IMR-90 (cell line): Measurements from ENCODE around the gene ZNF534. TPM values are rescaled to one million over a fixed set of nuclear protein-coding genes. Genes with fewer than 3 reads are reported as not detected.

Experiments used
- ATAC-seq: fragments of 200-7000 bp; cut with Tn5 transposase; 2 replicates; pipeline ENCODE4 v1.9.1; 2020; ENCODE audit warnings: low read depth, mild to moderate bottlenecking, moderate library complexity
- BruUV-seq: library from RNA; stranded (reverse); fragments of 400-500 nt; replicated peaks from 2 replicates; lab custom pipeline; 2021; lab: Mats Ljungman, UMichigan
- CTCF ChIA-PET: fragments of 300-600 bp; formaldehyde crosslinking; extraction: SDS; loops from one replicate; lab custom pipeline; 2021; ENCODE audit warnings: antibody characterized with exemption; lab: Yijun Ruan, JAX
- POLR2A ChIA-PET: fragments of 300-600 bp; sonication (Branson Sonifier 250); formaldehyde crosslinking; loops from one replicate; lab custom pipeline; 2022; ENCODE audit warnings: antibody characterized with exemption; ENCODE audit not compliant: unreplicated experiment; lab: Charles Lee
- DNase-seq: peaks from one replicate; pipeline ENCODE4 v3.0.0; 2013
- H2AFZ ChIP-seq: replicated peaks from 2 replicates; pipeline ENCODE3; 2013; ENCODE audit warnings: low read length, mild to moderate bottlenecking; ENCODE audit not compliant: poor library complexity
- H2AK5ac ChIP-seq: 2 replicates; pipeline ENCODE4 v1.6.1; 2013; ENCODE audit warnings: low read depth, low read length, inconsistent platforms
- H2AK9ac ChIP-seq: replicated peaks from 2 replicates; pipeline ENCODE3; 2013; ENCODE audit warnings: mild to moderate bottlenecking, low read depth, low read length, moderate library complexity; ENCODE audit not compliant: poor library complexity
- H2BK120ac ChIP-seq: 2 replicates; pipeline ENCODE4 v1.6.1; 2013; ENCODE audit warnings: low read depth, low read length, inconsistent platforms
- H2BK15ac ChIP-seq: 3 replicates; pipeline ENCODE4 v1.6.1; 2013; ENCODE audit warnings: low read depth, low read length, inconsistent platforms
- H2BK20ac ChIP-seq: 2 replicates; pipeline ENCODE4 v1.6.1; 2013; ENCODE audit warnings: low read depth, mild to moderate bottlenecking, inconsistent platforms, low read length, moderate library complexity
- H2BK5ac ChIP-seq: 2 replicates; pipeline ENCODE4 v1.6.1; 2013; ENCODE audit warnings: mild to moderate bottlenecking, low read depth, low read length, inconsistent platforms; ENCODE audit not compliant: poor library complexity, severe bottlenecking
- H3K14ac ChIP-seq: replicated peaks from 2 replicates; pipeline ENCODE4 v1.6.1; 2013; ENCODE audit warnings: low read depth, low read length, inconsistent platforms
- H3K18ac ChIP-seq: 2 replicates; pipeline ENCODE4 v1.6.1; 2013; ENCODE audit warnings: low read depth, low read length, control low read depth
- H3K23ac ChIP-seq: 2 replicates; pipeline ENCODE4 v1.6.1; 2013; ENCODE audit warnings: low read depth, low read length, inconsistent platforms
- H3K27ac ChIP-seq: 2 replicates; pipeline ENCODE4 v1.5.1; 2013; ENCODE audit warnings: mild to moderate bottlenecking, control low read depth, low read length; ENCODE audit not compliant: insufficient read depth
- H3K27me3 ChIP-seq: 2 replicates; pipeline ENCODE4 v1.6.1; 2013; ENCODE audit warnings: low read length; ENCODE audit not compliant: control insufficient read depth, insufficient read depth
- H3K36me3 ChIP-seq: 2 replicates; pipeline ENCODE4 v1.6.1; 2013; ENCODE audit warnings: low read length, mixed read lengths; ENCODE audit not compliant: control insufficient read depth, insufficient read depth
- H3K4ac ChIP-seq: 2 replicates; pipeline ENCODE4 v1.6.1; 2013; ENCODE audit warnings: low read depth, low read length, inconsistent platforms
- H3K4me1 ChIP-seq: 2 replicates; pipeline ENCODE4 v1.6.1; 2013; ENCODE audit warnings: low read length, mixed read lengths; ENCODE audit not compliant: control insufficient read depth, insufficient read depth
- H3K4me2 ChIP-seq: 2 replicates; pipeline ENCODE4 v1.6.1; 2013; ENCODE audit warnings: low read depth, mild to moderate bottlenecking, control low read depth, low read length, moderate library complexity
- H3K4me3 ChIP-seq: 2 replicates; pipeline ENCODE4 v1.5.1; 2013; ENCODE audit warnings: low read depth, mild to moderate bottlenecking, control low read depth, low read length, moderate library complexity; ENCODE audit not compliant: insufficient read depth
- H3K56ac ChIP-seq: 2 replicates; pipeline ENCODE4 v1.6.1; 2013; ENCODE audit warnings: low read length, inconsistent platforms; ENCODE audit not compliant: insufficient read depth; ENCODE audit errors: extremely low read depth
- H3K79me1 ChIP-seq, 2 experiments: 2 replicates each; pipeline ENCODE4 v1.6.1; 2013; ENCODE audit warnings: low read length in 2 of 2, inconsistent platforms in 1 of 2, low read depth in 1 of 2
- H3K9ac ChIP-seq: 2 replicates; pipeline ENCODE4 v1.6.1; 2013; ENCODE audit warnings: low read depth, low read length, control low read depth
- H3K9me1 ChIP-seq: 2 replicates; pipeline ENCODE4 v1.6.1; 2013; ENCODE audit warnings: low read length, inconsistent platforms; ENCODE audit not compliant: insufficient read depth
- H3K9me3 ChIP-seq: 2 replicates; pipeline ENCODE4 v1.6.1; 2013; ENCODE audit warnings: low read length; ENCODE audit not compliant: control insufficient read depth, insufficient read depth
- H4K20me1 ChIP-seq: 2 replicates; pipeline ENCODE4 v1.6.1; 2013; ENCODE audit warnings: low read length, inconsistent platforms; ENCODE audit not compliant: insufficient read depth
- H4K5ac ChIP-seq: 2 replicates; pipeline ENCODE4 v1.6.1; 2013; ENCODE audit warnings: mild to moderate bottlenecking, low read depth, low read length, control low read depth
- H4K8ac ChIP-seq, 2 experiments: 2 replicates each; pipeline ENCODE4 v1.6.1; 2013; ENCODE audit warnings: low read depth in 2 of 2, low read length in 2 of 2, control low read depth in 1 of 2, inconsistent platforms in 1 of 2
- H4K91ac ChIP-seq: 2 replicates; pipeline ENCODE4 v1.6.1; 2013; ENCODE audit warnings: low read depth, low read length, inconsistent platforms; ENCODE audit not compliant: insufficient read depth
- BHLHE40 ChIP-seq: fragments of 150-350 bp; IDR thresholded peaks from 2 replicates; pipeline ENCODE4 v1.6.1; 2016; ENCODE audit warnings: mild to moderate bottlenecking, low read depth, low read length
- CHD1 ChIP-seq: IDR thresholded peaks from 2 replicates; pipeline ENCODE4 v1.6.1; 2012; ENCODE audit warnings: low read depth, low read length, improper control_type of control experiment
- FOS ChIP-seq: fragments of 150-350 bp; IDR thresholded peaks from 2 replicates; pipeline ENCODE4 v1.6.1; 2016; ENCODE audit warnings: low read depth, low read length
- MAFK ChIP-seq: IDR thresholded peaks from 2 replicates; pipeline ENCODE4 v1.6.1; 2012; ENCODE audit warnings: low read depth, low read length, improper control_type of control experiment
- NFE2L2 ChIP-seq: fragments of 150-350 bp; IDR thresholded peaks from 2 replicates; pipeline ENCODE4 v1.6.1; 2016; ENCODE audit warnings: low read depth, mild to moderate bottlenecking, low read length
- POLR2A ChIP-seq: IDR thresholded peaks from 2 replicates; pipeline ENCODE4 v1.6.1; 2012; ENCODE audit warnings: mild to moderate bottlenecking, low read depth, low read length
- WGBS, 2 experiments: methylation state at CpG; one replicate each; pipeline versions ENCODE4 v1.1.5 to v1.1.7; 2013; ENCODE audit warnings: missing lambda C conversion rate in 2 of 2; ENCODE audit not compliant: insufficient read length in 1 of 2; ENCODE audit errors: extremely low coverage in 2 of 2; 5-methylcytosine and 5-hydroxymethylcytosine counted together
- dilution Hi-C: fragments of 300-500 bp; cut with HindIII; formaldehyde crosslinking; loops from one replicate; pipeline ENCODE4 v1.14.3; 2018; ENCODE audit warnings: low sequenced_read_pairs; ENCODE audit not compliant: unreplicated experiment
- in situ Hi-C: fragments of 300-500 bp; cut with MboI; formaldehyde crosslinking; loops from 3 replicates; pipeline ENCODE4 v1.14.3; 2019; ENCODE audit warnings: low sequenced_read_pairs, inconsistent platforms, mixed read lengths
- intact Hi-C: fragments of 100-400 bp; cut with micrococcal nuclease; formaldehyde crosslinking; loops from 2 replicates; pipeline ENCODE4 v1.10.0; 2022
- polyA plus RNA-seq, 3 experiments: library from polyadenylated mRNA; depleted of rRNA; stranded (reverse); fragments of >200 nt; gene quantifications; 2 replicates each; pipeline ENCODE4 v1.2.3, GENCODE V29; 2012; ENCODE audit warnings: low replicate concordance in 1 of 3
- total RNA-seq: library from RNA; depleted of rRNA; stranded (reverse); fragments of >200 nt; gene quantifications from 2 replicates; pipeline ENCODE4 v1.2.3, GENCODE V29; 2012
- TF ChIP-seq, protein P1 (sequence below): conservative IDR thresholded peaks from 2 replicates; pipeline ENCODE4 v1.5.1; 2012; ENCODE audit warnings: mild to moderate bottlenecking, low read depth, low read length, improper control_type of control experiment

The ZNF534 gene
- total and polyA plus RNA-seq, 2 of the 4 experiments (the other 2 are of a cell fraction): not detected

- in situ Hi-C loops (no loop called here), dilution Hi-C loops (no loop called here), intact Hi-C loops (no loop called here)
- H3K18ac ChIP-seq: no peak overlapping the region
- no peaks in the 10 kb centered on the region for H3K27me3 ChIP-seq
- no peak overlapping the region for H3K4me2 ChIP-seq
- H4K5ac ChIP-seq: no peak overlapping the region
- ATAC-seq (no peak), DNase-seq (no peak)
- no peaks in the 10 kb centered on the region for H3K4me1 ChIP-seq
- no peak overlapping the region for H3K56ac ChIP-seq
- H3K9me3 ChIP-seq: peaks cover 15% of the 10 kb centered on the region
- ChIA-PET CTCF (no interaction called here), POLR2A (no interaction called here)
- no peak overlapping the region for H2BK20ac ChIP-seq
- no peak overlapping the region for H3K23ac ChIP-seq
- no peaks in the 10 kb centered on the region for H3K36me3 ChIP-seq
- H2AK5ac ChIP-seq: no peak overlapping the region
- H3K4ac ChIP-seq: no peak overlapping the region
- TF ChIP-seq BHLHE40 (no peak), POLR2A (no peak), CHD1 (no peak), NFE2L2 (no peak), MAFK (no peak), FOS (no peak)
- TF ChIP-seq, protein P1, sequence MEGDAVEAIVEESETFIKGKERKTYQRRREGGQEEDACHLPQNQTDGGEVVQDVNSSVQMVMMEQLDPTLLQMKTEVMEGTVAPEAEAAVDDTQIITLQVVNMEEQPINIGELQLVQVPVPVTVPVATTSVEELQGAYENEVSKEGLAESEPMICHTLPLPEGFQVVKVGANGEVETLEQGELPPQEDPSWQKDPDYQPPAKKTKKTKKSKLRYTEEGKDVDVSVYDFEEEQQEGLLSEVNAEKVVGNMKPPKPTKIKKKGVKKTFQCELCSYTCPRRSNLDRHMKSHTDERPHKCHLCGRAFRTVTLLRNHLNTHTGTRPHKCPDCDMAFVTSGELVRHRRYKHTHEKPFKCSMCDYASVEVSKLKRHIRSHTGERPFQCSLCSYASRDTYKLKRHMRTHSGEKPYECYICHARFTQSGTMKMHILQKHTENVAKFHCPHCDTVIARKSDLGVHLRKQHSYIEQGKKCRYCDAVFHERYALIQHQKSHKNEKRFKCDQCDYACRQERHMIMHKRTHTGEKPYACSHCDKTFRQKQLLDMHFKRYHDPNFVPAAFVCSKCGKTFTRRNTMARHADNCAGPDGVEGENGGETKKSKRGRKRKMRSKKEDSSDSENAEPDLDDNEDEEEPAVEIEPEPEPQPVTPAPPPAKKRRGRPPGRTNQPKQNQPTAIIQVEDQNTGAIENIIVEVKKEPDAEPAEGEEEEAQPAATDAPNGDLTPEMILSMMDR: no peak
- no CpG with 5 or more reads among the region's 2 CpGs for WGBS, 2 experiments
- no peak overlapping the region for H4K8ac ChIP-seq
- H3K9ac ChIP-seq: no peak overlapping the region
- no peak overlapping the region for H3K4me3 ChIP-seq
- no peaks in the 10 kb centered on the region for H4K20me1 ChIP-seq
- no peak overlapping the region for H2BK120ac ChIP-seq
- H2BK15ac ChIP-seq: no peak overlapping the region
- no peak overlapping the region for H3K14ac ChIP-seq
- H2AK9ac ChIP-seq: no peak overlapping the region
- BruUV-seq: no TSS peak
- no peak overlapping the region for H2AFZ ChIP-seq
- H3K9me1 ChIP-seq: no peaks in the 10 kb centered on the region
- H3K27ac ChIP-seq: no peak overlapping the region
- no peak overlapping the region for H2BK5ac ChIP-seq
- H3K79me1 ChIP-seq: no peaks in the 10 kb centered on the region
- H4K91ac ChIP-seq: no peak overlapping the region
Observed at GRCh38 chr19:52444506-52444905, 15.6 kb downstream of the ZNF534 start.
